Hepatocyte (in vitro differentiated cells): Measurements from ENCODE around the gene SPATA2L.

Experiments
- EZH2 ChIP-seq: fragments of 200-600 bp; sonication (generic); IDR thresholded peaks from 2 replicates; pipeline ENCODE4 v1.6.1; 2016; ENCODE audit warnings: antibody characterized with exemption, mild to moderate bottlenecking, borderline replicate concordance
- EZH2phosphoT487 ChIP-seq: fragments of 200-600 bp; sonication (generic); IDR thresholded peaks from one replicate; pipeline ENCODE4 v1.6.1; 2018; ENCODE audit warnings: antibody characterized with exemption, mild to moderate bottlenecking, low read depth, moderate library complexity; ENCODE audit not compliant: unreplicated experiment, severe bottlenecking
- TF ChIP-seq, protein P1 (sequence below): fragments of 200-600 bp; sonication (generic); IDR thresholded peaks from 2 replicates; pipeline ENCODE4 v1.5.1; 2016; ENCODE audit warnings: antibody characterized with exemption, mild to moderate bottlenecking; ENCODE audit not compliant: poor library complexity

DNA sequence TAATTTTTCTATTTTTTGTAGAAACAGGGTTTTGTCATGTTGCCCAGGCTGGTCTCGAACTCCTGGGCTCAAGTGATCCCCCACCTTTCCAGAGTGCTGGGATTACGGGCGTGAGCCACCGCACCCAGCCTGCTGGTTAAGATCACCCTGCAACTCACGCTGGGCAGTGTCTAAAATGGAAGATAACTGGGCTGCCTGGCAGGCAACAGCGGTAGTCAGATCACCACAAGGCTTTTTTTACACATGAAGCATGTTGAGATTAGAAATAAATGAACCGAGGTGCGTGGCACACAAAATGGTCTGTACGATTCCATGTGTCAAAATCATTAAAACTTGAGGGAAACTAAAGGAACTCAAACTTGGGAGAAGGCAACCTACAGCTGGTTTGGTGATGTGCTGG is 46.6 kb upstream of the SPATA2L start:
- TF ChIP-seq, protein P1, sequence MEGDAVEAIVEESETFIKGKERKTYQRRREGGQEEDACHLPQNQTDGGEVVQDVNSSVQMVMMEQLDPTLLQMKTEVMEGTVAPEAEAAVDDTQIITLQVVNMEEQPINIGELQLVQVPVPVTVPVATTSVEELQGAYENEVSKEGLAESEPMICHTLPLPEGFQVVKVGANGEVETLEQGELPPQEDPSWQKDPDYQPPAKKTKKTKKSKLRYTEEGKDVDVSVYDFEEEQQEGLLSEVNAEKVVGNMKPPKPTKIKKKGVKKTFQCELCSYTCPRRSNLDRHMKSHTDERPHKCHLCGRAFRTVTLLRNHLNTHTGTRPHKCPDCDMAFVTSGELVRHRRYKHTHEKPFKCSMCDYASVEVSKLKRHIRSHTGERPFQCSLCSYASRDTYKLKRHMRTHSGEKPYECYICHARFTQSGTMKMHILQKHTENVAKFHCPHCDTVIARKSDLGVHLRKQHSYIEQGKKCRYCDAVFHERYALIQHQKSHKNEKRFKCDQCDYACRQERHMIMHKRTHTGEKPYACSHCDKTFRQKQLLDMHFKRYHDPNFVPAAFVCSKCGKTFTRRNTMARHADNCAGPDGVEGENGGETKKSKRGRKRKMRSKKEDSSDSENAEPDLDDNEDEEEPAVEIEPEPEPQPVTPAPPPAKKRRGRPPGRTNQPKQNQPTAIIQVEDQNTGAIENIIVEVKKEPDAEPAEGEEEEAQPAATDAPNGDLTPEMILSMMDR, result no peak
- no peak for TF ChIP-seq EZH2
- no peak for TF ChIP-seq EZH2phosphoT487
